BLaER1 treated with 17β-estradiol and CSF1 and Interleukin-3, amounts not matched to agents 10 nM and 100 nM (cell line): ENCODE data around the gene KRTAP4-16.
"Not testable (repeated sequence)": the region's sequence is repeated elsewhere in the genome, so short reads cannot be mapped to it uniquely, and the experiment has no call there.

Experiments
- H3K27ac ChIP-seq, 11 experiments: shearing (Covaris generic); formaldehyde crosslinking; 2 replicates each; pipeline ENCODE4 v1.8.1; 2022
- H3K27me3 ChIP-seq, 11 experiments: shearing (Covaris generic); formaldehyde crosslinking; 2 replicates each; pipeline ENCODE4 v1.8.1; 2022
- H3K36me3 ChIP-seq, 11 experiments: shearing (Covaris generic); formaldehyde crosslinking; 2 replicates each; pipeline ENCODE4 v1.8.1; 2022
- H3K4me1 ChIP-seq, 10 experiments: shearing (Covaris generic); formaldehyde crosslinking; 2 replicates each; pipeline ENCODE4 v1.8.1; 2022
- H3K4me2 ChIP-seq, 11 experiments: shearing (Covaris generic); formaldehyde crosslinking; 2 replicates each; pipeline ENCODE4 v1.8.1; 2022
- H3K4me3 ChIP-seq, 10 experiments: shearing (Covaris generic); formaldehyde crosslinking; 2 replicates each; pipeline ENCODE4 v1.8.1; 2022
- H3K9ac ChIP-seq, 11 experiments: shearing (Covaris generic); formaldehyde crosslinking; 2 replicates each; pipeline ENCODE4 v1.8.1; 2022
- H3K9me3 ChIP-seq, 11 experiments: shearing (Covaris generic); formaldehyde crosslinking; replicated peaks in 1 of 11; 2 replicates each; pipeline ENCODE4 v1.8.1; 2022
- H4K20me1 ChIP-seq, 11 experiments: shearing (Covaris generic); formaldehyde crosslinking; 2 replicates each; pipeline ENCODE4 v1.8.1; 2022
- Cebpa-rat ChIP-seq, 11 experiments: shearing (Covaris generic); IDR thresholded peaks; 2 replicates each; pipeline ENCODE4 v1.8.1; 2022

The KRTAP4-16 gene

DNA sequence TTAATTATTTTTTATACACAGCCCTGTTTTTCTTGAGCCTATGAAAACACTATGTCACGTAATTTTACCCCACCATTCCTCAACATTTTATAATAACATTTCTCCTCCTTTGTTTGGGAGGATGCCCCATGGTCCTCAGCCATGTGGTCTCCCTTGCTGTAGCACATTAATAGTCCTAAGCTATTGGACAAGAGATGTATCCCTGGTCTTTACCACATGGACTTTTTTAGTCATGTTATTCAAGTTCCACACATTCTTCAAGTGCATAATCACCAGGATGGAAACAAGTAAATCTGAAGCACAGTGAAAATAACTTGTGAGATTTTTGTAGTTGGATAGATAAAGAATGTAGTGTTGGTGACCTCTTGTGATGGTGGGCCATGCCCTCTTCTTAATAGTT is 40.0 kb downstream of the KRTAP4-16 start:
- Histone ChIP-seq H3K36me3 (no peaks in the 10 kb centered on the region), H3K27me3 (no peaks in the 10 kb centered on the region), H3K4me1 (no peaks in the 10 kb centered on the region), H4K20me1 (no peaks in the 10 kb centered on the region), H3K9ac (no peak overlapping the region), H3K4me2 (no peak overlapping the region), H3K9me3 (peaks cover 0 to 7% (median 0%) of the 10 kb centered on the region in 11 experiments; a peak in 1 of 22 replicates), H3K4me3 (no peak overlapping the region), H3K27ac (no peak overlapping the region)
- no peak for TF ChIP-seq Cebpa-rat (IDR thresholded peaks at IDR 0.05)

GRCh38 chr17:41060052-41060604 is 41.9 kb downstream of the KRTAP4-16 start, which contains the start of gene KRTAP2-3:
KRTAP2-3 (minus strand) TSS chr17:41060114; CDS start chr17:41060050, 64 bp downstream.
- no peak for TF ChIP-seq Cebpa-rat (IDR thresholded peaks at IDR 0.05)
- H3K9ac ChIP-seq, result no peak within 1 kb of the TSS

GRCh38 chr17:41059276-41060051 is 42.5 kb downstream of the KRTAP4-16 start:
- H3K27ac ChIP-seq, H3K9ac ChIP-seq, H3K4me3 ChIP-seq, H3K4me1 ChIP-seq, H3K36me3 ChIP-seq, H3K4me2 ChIP-seq, H3K9me3 ChIP-seq, H3K27me3 ChIP-seq, H4K20me1 ChIP-seq: not testable (repeated sequence)

More at GRCh38 chr17:41060052-41060604, 41.9 kb downstream of the KRTAP4-16 start, which contains the start of gene KRTAP2-3:
- Histone ChIP-seq H3K9me3 (peaks cover 0 to 8% (median 0%) of the 10 kb centered on the region in 11 experiments; a peak in 1 of 22 replicates), H4K20me1 (no peaks in the 10 kb centered on the region), H3K4me3 (no peak within 1 kb of the TSS), H3K4me2 (no peak within 1 kb of the TSS), H3K4me1 (no peaks in the 10 kb centered on the region), H3K27me3 (no peaks in the 10 kb centered on the region), H3K36me3 (no peaks in the 10 kb centered on the region), H3K27ac (no peak within 1 kb of the TSS)

DNA sequence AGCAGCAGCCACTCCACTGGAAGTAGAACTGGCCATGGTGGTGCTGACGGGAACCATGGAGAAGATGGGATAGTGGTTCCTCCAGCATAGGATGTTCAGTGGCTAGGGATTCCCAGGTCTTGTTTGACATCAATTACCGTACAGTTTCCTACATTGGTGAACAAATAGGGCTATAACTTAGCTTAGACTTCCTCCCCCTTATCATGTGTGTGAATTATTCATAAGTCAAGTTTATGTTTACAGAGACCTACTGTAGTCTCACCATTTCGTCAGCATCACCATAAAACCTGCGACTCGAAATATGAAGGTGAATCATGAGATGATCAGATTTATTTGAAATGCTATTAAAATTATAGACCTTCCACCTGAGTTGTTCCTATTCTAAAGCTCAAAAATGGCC is 43.3 kb downstream of the KRTAP4-16 start:
- Histone ChIP-seq H3K4me1 (no peaks in the 10 kb centered on the region), H3K27ac (no peak overlapping the region), H3K27me3 (no peaks in the 10 kb centered on the region), H3K9ac (no peak overlapping the region), H3K9me3 (peaks cover 0 to 8% (median 0%) of the 10 kb centered on the region in 11 experiments; a peak in 2 of 22 replicates), H3K4me2 (no peak overlapping the region), H3K36me3 (no peaks in the 10 kb centered on the region), H4K20me1 (no peaks in the 10 kb centered on the region), H3K4me3 (no peak overlapping the region)
- no peak for TF ChIP-seq Cebpa-rat (IDR thresholded peaks at IDR 0.05)

DNA sequence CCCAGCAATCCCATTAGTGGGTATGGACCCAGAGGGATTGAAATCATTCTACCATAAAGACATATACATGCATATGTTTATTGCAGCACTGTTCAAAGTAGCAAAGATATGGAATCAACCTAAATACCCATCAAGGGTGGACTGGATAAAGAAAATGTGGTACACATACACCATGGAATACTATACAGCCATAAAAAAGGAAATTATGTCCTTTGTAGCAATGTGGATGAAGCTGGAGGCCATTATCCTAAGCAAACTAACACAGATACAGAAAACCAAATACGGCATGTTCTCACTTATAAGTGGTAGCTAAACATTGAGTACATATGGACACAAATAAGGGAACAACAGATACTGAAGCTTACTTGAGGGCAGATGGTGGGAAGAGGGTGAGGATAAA is 44.5 kb downstream of the KRTAP4-16 start:
- Histone ChIP-seq H4K20me1 (no peaks in the 10 kb centered on the region), H3K4me2 (no peak overlapping the region), H3K36me3 (no peaks in the 10 kb centered on the region), H3K27me3 (no peaks in the 10 kb centered on the region), H3K27ac (no peak overlapping the region), H3K4me1 (no peaks in the 10 kb centered on the region), H3K9ac (no peak overlapping the region), H3K4me3 (no peak overlapping the region), H3K9me3 (peaks cover 0 to 15% (median 3%) of the 10 kb centered on the region in 11 experiments; a peak in 5 of 22 replicates)
- TF ChIP-seq Cebpa-rat (IDR thresholded peaks at IDR 0.05), result no peak

DNA sequence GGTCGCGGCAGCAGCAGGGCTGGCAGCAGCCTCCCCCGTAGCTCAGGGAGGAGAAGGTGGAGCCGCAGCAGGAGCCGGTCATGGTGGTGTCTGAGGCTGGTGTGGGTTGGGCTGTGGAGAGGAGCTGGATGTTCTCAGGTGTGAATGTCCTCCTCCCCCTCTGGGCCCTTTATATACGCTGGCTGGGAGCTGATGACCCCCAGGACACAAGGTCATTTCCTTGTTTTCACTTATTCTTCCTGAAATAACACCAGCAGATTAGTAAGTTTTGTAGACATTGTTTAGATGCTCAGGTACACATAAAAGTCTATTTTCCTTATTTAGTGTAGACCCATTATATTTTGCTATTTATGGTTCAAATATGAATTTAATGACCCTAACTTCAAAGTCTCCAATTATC is 46.9 kb downstream of the KRTAP4-16 start, which contains the start of gene KRTAP2-2:
KRTAP2-2 (minus strand) TSS at position 101 of the 400 bp plus-strand sequence; CDS start at position 82, 19 bp downstream.
- not testable (repeated sequence) for H3K36me3 ChIP-seq, H3K4me2 ChIP-seq, H3K27ac ChIP-seq

GRCh38 chr17:41054556-41054955 is 47.5 kb downstream of the KRTAP4-16 start:
- H3K9ac ChIP-seq, H3K4me1 ChIP-seq, H3K36me3 ChIP-seq, H4K20me1 ChIP-seq, H3K4me3 ChIP-seq, H3K27ac ChIP-seq, H3K27me3 ChIP-seq, H3K4me2 ChIP-seq: not testable (repeated sequence)
- peaks cover 0 to 15% (median 3%) of the 10 kb centered on the region in 11 experiments; a peak in 5 of 22 replicates for H3K9me3 ChIP-seq

More for the DNA sequence above, 46.9 kb downstream of the KRTAP4-16 start, which contains the start of gene KRTAP2-2:
- not testable (repeated sequence) for H3K9ac ChIP-seq, H4K20me1 ChIP-seq, H3K4me1 ChIP-seq, H3K27me3 ChIP-seq, H3K4me3 ChIP-seq
- H3K9me3 ChIP-seq, result peaks cover 0 to 15% (median 3%) of the 10 kb centered on the region in 11 experiments; a peak in 5 of 22 replicates

DNA sequence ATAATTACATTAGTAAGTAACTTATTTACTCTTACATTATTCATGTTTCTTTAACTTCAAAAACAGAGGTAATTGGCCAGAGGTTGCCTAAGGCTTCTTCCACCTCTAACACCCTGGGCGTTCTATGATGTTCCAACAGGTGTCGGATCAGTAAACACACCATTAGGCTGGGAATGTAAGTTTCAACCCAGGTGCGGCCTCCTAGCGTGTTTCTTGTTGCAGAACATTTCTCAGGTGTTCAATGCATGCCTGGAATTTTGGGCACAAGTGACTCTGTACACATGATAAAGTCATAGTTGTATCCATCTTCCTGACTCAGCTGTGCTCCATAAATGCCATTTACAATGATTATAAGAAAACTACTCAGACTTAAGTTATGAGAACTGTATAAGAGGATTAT is 48.0 kb downstream of the KRTAP4-16 start:
- Histone ChIP-seq H3K27me3 (no peaks in the 10 kb centered on the region), H3K36me3 (no peaks in the 10 kb centered on the region), H3K4me3 (no peak overlapping the region), H3K27ac (no peak overlapping the region), H3K4me2 (no peak overlapping the region), H3K9ac (no peak overlapping the region), H3K9me3 (peaks cover 0 to 15% (median 3%) of the 10 kb centered on the region in 11 experiments; a peak in 5 of 22 replicates), H3K4me1 (no peaks in the 10 kb centered on the region), H4K20me1 (no peaks in the 10 kb centered on the region)
- no peak for TF ChIP-seq Cebpa-rat (IDR thresholded peaks at IDR 0.05)

GRCh38 chr17:41052566-41052965 is 49.4 kb downstream of the KRTAP4-16 start:
- H3K27ac ChIP-seq, result no peak overlapping the region
- no peaks in the 10 kb centered on the region for H3K4me1 ChIP-seq
- no peak overlapping the region for H3K4me3 ChIP-seq
- no peak overlapping the region for H3K9ac ChIP-seq
- no peaks in the 10 kb centered on the region for H3K36me3 ChIP-seq
- peaks cover 0 to 14% (median 2%) of the 10 kb centered on the region in 11 experiments; a peak in 5 of 22 replicates for H3K9me3 ChIP-seq
- no peak for TF ChIP-seq Cebpa-rat (IDR thresholded peaks at IDR 0.05)
- H3K4me2 ChIP-seq, result no peak overlapping the region
- no peaks in the 10 kb centered on the region for H3K27me3 ChIP-seq
- H4K20me1 ChIP-seq, result no peaks in the 10 kb centered on the region
